ENCODE measurements around the gene ANXA5. TPM values are rescaled to one million over a fixed set of nuclear protein-coding genes. Genes with fewer than 3 reads are reported as not detected.
"Not testable (repeated sequence)": the region's sequence is repeated elsewhere in the genome, so short reads cannot be mapped to it uniquely, and the experiment has no call there.

The ANXA5 gene
- total and polyA plus RNA-seq, 3 experiments from 2014 or later = 79.7 to 183 (median 83.5) TPM

GRCh38 chr4:121736735-121737351 lies 40.1 kb upstream of the ANXA5 start:
- Histone ChIP-seq H3K4me3 (ENCODE audit: low read length) (no peak overlapping the region), H3K27me3 (ENCODE audit: insufficient read depth, low read length, poor library complexity, severe bottlenecking) (no peaks in the 10 kb centered on the region), H3K27ac (ENCODE audit: low read depth, low read length) (no peak overlapping the region), H3K36me3 (ENCODE audit: insufficient read depth, low read length) (no peaks in the 10 kb centered on the region), H3K4me1 (ENCODE audit: insufficient read depth, low read length) (no peaks in the 10 kb centered on the region), H3K9me3 (ENCODE audit: low read length) (no peaks in the 10 kb centered on the region)
- Mint-ChIP-seq H3K9me3 (no peaks in the 10 kb centered on the region), H3K4me3 (no peak overlapping the region), H3K36me3 (no peaks in the 10 kb centered on the region), H3K27ac (no peak overlapping the region), H3K27me3 (peaks cover 0 to 21% of the 10 kb centered on the region in 2 donors), H3K4me1 (no peaks in the 10 kb centered on the region)
- ChIA-PET POLR2A (no interaction called here), CTCF (interaction anchor here (0.7 to 1.4 kb wide), 5 partner anchors 15 to 366 kb away, joined by 3 to 9 read pairs (median 3); no protein-coding TSS in a partner anchor)
- peak in 1 of 5 donors; percentile 42 for DNase-seq

- no peaks in the 10 kb centered on the region for H3K27me3 ChIP-seq (ENCODE audit: insufficient read depth, low read length, poor library complexity, severe bottlenecking)
- H3K27ac Mint-ChIP-seq = no peak overlapping the region
Measured at GRCh38 chr4:121734571-121734970, 37.8 kb upstream of the ANXA5 start.

GRCh38 chr4:121733942-121734341 lies 37.2 kb upstream of the ANXA5 start:
- no peaks in the 10 kb centered on the region for H3K4me1 Mint-ChIP-seq
- no peak overlapping the region for H3K27ac Mint-ChIP-seq
- H3K9me3 Mint-ChIP-seq = no peaks in the 10 kb centered on the region
- H3K4me3 Mint-ChIP-seq = no peak overlapping the region
- peaks cover 2 to 21% of the 10 kb centered on the region in 2 donors for H3K27me3 Mint-ChIP-seq
- H3K27ac ChIP-seq (ENCODE audit: low read depth, low read length) = no peak overlapping the region
- CTCF ChIA-PET = interaction anchor here (1.5 kb wide), 1 partner anchor 363 kb away, joined by 4 read pairs; no protein-coding TSS in a partner anchor
- no peaks in the 10 kb centered on the region for H3K36me3 Mint-ChIP-seq
- no peak overlapping the region for H3K4me3 ChIP-seq (ENCODE audit: low read length)
- POLR2A ChIA-PET = no interaction called here
- no peaks in the 10 kb centered on the region for H3K4me1 ChIP-seq (ENCODE audit: insufficient read depth, low read length)
- H3K36me3 ChIP-seq (ENCODE audit: insufficient read depth, low read length) = no peaks in the 10 kb centered on the region
- DNase-seq = no peak
- no peaks in the 10 kb centered on the region for H3K27me3 ChIP-seq (ENCODE audit: insufficient read depth, low read length, poor library complexity, severe bottlenecking)
- H3K9me3 ChIP-seq (ENCODE audit: low read length) = no peaks in the 10 kb centered on the region

More at GRCh38 chr4:121734571-121734970, 37.8 kb upstream of the ANXA5 start:
- Histone ChIP-seq H3K9me3 (ENCODE audit: low read length) (no peaks in the 10 kb centered on the region), H3K27ac (ENCODE audit: low read depth, low read length) (no peak overlapping the region), H3K36me3 (ENCODE audit: insufficient read depth, low read length) (no peaks in the 10 kb centered on the region), H3K4me1 (ENCODE audit: insufficient read depth, low read length) (no peaks in the 10 kb centered on the region), H3K4me3 (ENCODE audit: low read length) (no peak overlapping the region)
- no peaks in the 10 kb centered on the region for H3K9me3 Mint-ChIP-seq
- POLR2A ChIA-PET = no interaction called here
- CTCF ChIA-PET = interaction anchor here (1.5 kb wide), 1 partner anchor 364 kb away, joined by 4 read pairs; no protein-coding TSS in a partner anchor
- H3K36me3 Mint-ChIP-seq = no peaks in the 10 kb centered on the region
- H3K4me3 Mint-ChIP-seq = no peak overlapping the region
- no peaks in the 10 kb centered on the region for H3K4me1 Mint-ChIP-seq
- no peak for DNase-seq
- H3K27me3 Mint-ChIP-seq = peaks cover 2 to 21% of the 10 kb centered on the region in 2 donors

GRCh38 chr4:121729753-121730152 lies 33.0 kb upstream of the ANXA5 start:
- H3K27me3 Mint-ChIP-seq; H3K4me1 ChIP-seq (ENCODE audit: insufficient read depth, low read length); H3K4me3 ChIP-seq (ENCODE audit: low read length); H3K9me3 ChIP-seq (ENCODE audit: low read length); H3K27me3 ChIP-seq (ENCODE audit: insufficient read depth, low read length, poor library complexity, severe bottlenecking); H3K9me3 Mint-ChIP-seq; DNase-seq; H3K27ac ChIP-seq (ENCODE audit: low read depth, low read length); CTCF ChIA-PET; H3K4me1 Mint-ChIP-seq; POLR2A ChIA-PET; H3K36me3 Mint-ChIP-seq; H3K4me3 Mint-ChIP-seq; H3K36me3 ChIP-seq (ENCODE audit: insufficient read depth, low read length); H3K27ac Mint-ChIP-seq: not testable (repeated sequence)

GRCh38 chr4:121728798-121729226 lies 32.0 kb upstream of the ANXA5 start:
- no peaks in the 10 kb centered on the region for H3K36me3 Mint-ChIP-seq
- peaks cover 5 to 10% of the 10 kb centered on the region in 2 donors for H3K27me3 Mint-ChIP-seq
- no peak overlapping the region for H3K4me3 Mint-ChIP-seq
- Histone ChIP-seq H3K4me3 (ENCODE audit: low read length) (no peak overlapping the region), H3K36me3 (ENCODE audit: insufficient read depth, low read length) (no peaks in the 10 kb centered on the region), H3K27me3 (ENCODE audit: insufficient read depth, low read length, poor library complexity, severe bottlenecking) (no peaks in the 10 kb centered on the region), H3K27ac (ENCODE audit: low read depth, low read length) (no peak overlapping the region), H3K9me3 (ENCODE audit: low read length) (no peaks in the 10 kb centered on the region), H3K4me1 (ENCODE audit: insufficient read depth, low read length) (no peaks in the 10 kb centered on the region)
- no peaks in the 10 kb centered on the region for H3K9me3 Mint-ChIP-seq
- H3K4me1 Mint-ChIP-seq = no peaks in the 10 kb centered on the region
- ChIA-PET POLR2A (interaction anchor here (0.6 kb wide), 1 partner anchor 1663 kb away, joined by 9 read pairs; no protein-coding TSS in a partner anchor), CTCF (interaction anchor here (0.7 kb wide), 1 partner anchor 266 kb away, joined by 3 read pairs; no protein-coding TSS in a partner anchor)
- H3K27ac Mint-ChIP-seq = no peak overlapping the region
- no peak for DNase-seq

- ChIA-PET CTCF (interaction anchor here (0.7 kb wide), 1 partner anchor 266 kb away, joined by 3 read pairs; no protein-coding TSS in a partner anchor), POLR2A (no interaction called here)
- Histone ChIP-seq H3K27ac (ENCODE audit: low read depth, low read length) (no peak overlapping the region), H3K4me3 (ENCODE audit: low read length) (no peak overlapping the region), H3K4me1 (ENCODE audit: insufficient read depth, low read length) (no peaks in the 10 kb centered on the region), H3K9me3 (ENCODE audit: low read length) (no peaks in the 10 kb centered on the region), H3K27me3 (ENCODE audit: insufficient read depth, low read length, poor library complexity, severe bottlenecking) (no peaks in the 10 kb centered on the region), H3K36me3 (ENCODE audit: insufficient read depth, low read length) (no peaks in the 10 kb centered on the region)
- Mint-ChIP-seq H3K27me3 (peaks cover 5 to 10% of the 10 kb centered on the region in 2 donors), H3K36me3 (no peaks in the 10 kb centered on the region), H3K4me1 (no peaks in the 10 kb centered on the region), H3K27ac (peak overlapping the region in 1 of 8 donors; percentile 6), H3K9me3 (no peaks in the 10 kb centered on the region), H3K4me3 (no peak overlapping the region)
- DNase-seq = no peak
Measured at GRCh38 chr4:121728066-121728465, 31.3 kb upstream of the ANXA5 start.

GRCh38 chr4:121726642-121727268 lies 30.0 kb upstream of the ANXA5 start:
- Histone ChIP-seq H3K27ac (ENCODE audit: low read depth, low read length) (no peak overlapping the region), H3K9me3 (ENCODE audit: low read length) (no peaks in the 10 kb centered on the region), H3K36me3 (ENCODE audit: insufficient read depth, low read length) (no peaks in the 10 kb centered on the region), H3K4me3 (ENCODE audit: low read length) (no peak overlapping the region), H3K27me3 (ENCODE audit: insufficient read depth, low read length, poor library complexity, severe bottlenecking) (no peaks in the 10 kb centered on the region), H3K4me1 (ENCODE audit: insufficient read depth, low read length) (no peaks in the 10 kb centered on the region)
- no peak overlapping the region for H3K4me3 Mint-ChIP-seq
- POLR2A ChIA-PET = no interaction called here
- no peaks in the 10 kb centered on the region for H3K4me1 Mint-ChIP-seq
- peak in 2 of 5 donors; percentile 19 to 39 for DNase-seq
- peaks cover 5% of the 10 kb centered on the region in 2 donors for H3K27me3 Mint-ChIP-seq
- CTCF ChIA-PET = no interaction called here
- no peak overlapping the region for H3K27ac Mint-ChIP-seq
- H3K9me3 Mint-ChIP-seq = no peaks in the 10 kb centered on the region
- no peaks in the 10 kb centered on the region for H3K36me3 Mint-ChIP-seq

- Mint-ChIP-seq H3K27ac (no peak overlapping the region), H3K4me1 (no peaks in the 10 kb centered on the region), H3K27me3 (peaks cover 0 to 2% of the 10 kb centered on the region in 2 donors), H3K9me3 (no peaks in the 10 kb centered on the region), H3K4me3 (no peak overlapping the region), H3K36me3 (no peaks in the 10 kb centered on the region)
- Histone ChIP-seq H3K27me3 (ENCODE audit: insufficient read depth, low read length, poor library complexity, severe bottlenecking) (no peaks in the 10 kb centered on the region), H3K36me3 (ENCODE audit: insufficient read depth, low read length) (no peaks in the 10 kb centered on the region), H3K4me3 (ENCODE audit: low read length) (no peak overlapping the region), H3K9me3 (ENCODE audit: low read length) (no peaks in the 10 kb centered on the region), H3K4me1 (ENCODE audit: insufficient read depth, low read length) (no peaks in the 10 kb centered on the region), H3K27ac (ENCODE audit: low read depth, low read length) (no peak overlapping the region)
- no peak for DNase-seq
- POLR2A ChIA-PET = no interaction called here
- CTCF ChIA-PET = interaction anchor here (0.9 to 1.7 kb wide), 2 partner anchors 27 to 1569 kb away, joined by 3 to 5 read pairs; no protein-coding TSS in a partner anchor
Measured at GRCh38 chr4:121724671-121725070, 27.9 kb upstream of the ANXA5 start.
